MCF 10A (cell line): Measurements from ENCODE around the gene DDX3X. TPM values are rescaled to one million over a fixed set of nuclear protein-coding genes. Genes with fewer than 3 reads are reported as not detected.

Experiments used
- BruUV-seq: library from RNA; stranded (reverse); fragments of 400-500 nt; replicated peaks from 2 replicates; lab custom pipeline; 2021; lab: Mats Ljungman, UMichigan
- CTCF ChIA-PET: fragments of 300-600 bp; sonication (Branson Sonifier 250); formaldehyde crosslinking; extraction: SDS; loops from one replicate; lab custom pipeline; 2021; ENCODE audit warnings: antibody characterized with exemption, inconsistent platforms; lab: Yijun Ruan, JAX
- POLR2A ChIA-PET: fragments of 300-600, 350-650 bp; sonication (Branson Sonifier 250); formaldehyde crosslinking; extraction: SDS; loops from one replicate; lab custom pipeline; 2020; ENCODE audit warnings: antibody characterized with exemption, inconsistent platforms; lab: Yijun Ruan, JAX
- DNase-seq: peaks from one replicate; pipeline ENCODE4 v3.0.0-alpha.2; 2018; ENCODE audit not compliant: unreplicated experiment
- H3K27ac Mint-ChIP-seq: one replicate; pipeline ENCODE4 v1.8.0; 2022; ENCODE audit warnings: mild to moderate bottlenecking, low read depth, mixed read lengths; ENCODE audit not compliant: unreplicated experiment
- H3K27me3 Mint-ChIP-seq: one replicate; pipeline ENCODE4 v1.8.0; 2022; ENCODE audit warnings: mixed read lengths; ENCODE audit not compliant: insufficient read depth, unreplicated experiment
- H3K36me3 Mint-ChIP-seq: one replicate; pipeline ENCODE4 v1.8.0; 2022; ENCODE audit warnings: mild to moderate bottlenecking, moderate library complexity, mixed read lengths; ENCODE audit not compliant: insufficient read depth, unreplicated experiment
- H3K4me1 Mint-ChIP-seq: one replicate; pipeline ENCODE4 v1.8.0; 2022; ENCODE audit warnings: mixed read lengths; ENCODE audit not compliant: insufficient read depth, unreplicated experiment
- H3K4me3 Mint-ChIP-seq: one replicate; pipeline ENCODE4 v1.8.0; 2022; ENCODE audit warnings: mild to moderate bottlenecking, moderate library complexity, mixed read lengths; ENCODE audit not compliant: unreplicated experiment
- H3K9me3 Mint-ChIP-seq: one replicate; pipeline ENCODE4 v1.8.0; 2022; ENCODE audit warnings: mixed read lengths; ENCODE audit not compliant: unreplicated experiment
- CTCF ChIP-seq: fragments of 200-600 bp; IDR thresholded peaks from one replicate; pipeline ENCODE4 v1.8.0; 2022; ENCODE audit warnings: antibody characterized with exemption, mild to moderate bottlenecking; ENCODE audit not compliant: unreplicated experiment
- intact Hi-C: fragments of 100-400 bp; cut with micrococcal nuclease; formaldehyde crosslinking; loops from 2 replicates; pipeline ENCODE4 v1.14.1; 2022
- total RNA-seq: library from RNA; stranded (reverse); gene quantifications from 2 replicates; pipeline ENCODE4 v1.2.3, GENCODE V29; 2022

DDX3X gene
- total RNA-seq, 1 experiment from 2014 or later, result 290 TPM

- no peaks in the 10 kb centered on the region for H3K36me3 Mint-ChIP-seq
- no TSS peak for BruUV-seq
- POLR2A ChIA-PET, result interaction anchor here (1.2 to 2.0 kb wide), 2 partner anchors 31 to 33 kb away, joined by 4 to 6 read pairs; no protein-coding TSS in a partner anchor
- H3K4me1 Mint-ChIP-seq, result peaks cover 13% of the 10 kb centered on the region
- peaks cover 26% of the 10 kb centered on the region for H3K27me3 Mint-ChIP-seq
- H3K27ac Mint-ChIP-seq, result no peak overlapping the region
- intact Hi-C loops, result no loop called here
- TF ChIP-seq CTCF, result no peak
- H3K4me3 Mint-ChIP-seq, result no peak overlapping the region
- CTCF ChIA-PET, result interaction anchor here (0.6 kb wide), 2 partner anchors 18 to 77 kb away, joined by 3 read pairs; no protein-coding TSS in a partner anchor
- no peaks in the 10 kb centered on the region for H3K9me3 Mint-ChIP-seq
- peak; percentile 30 for DNase-seq
These were observed 31.6 kb upstream of the DDX3X start for GRCh38 chrX:41302370-41302769.

- peaks cover 13% of the 10 kb centered on the region for H3K4me1 Mint-ChIP-seq
- ChIA-PET POLR2A (interaction anchor here (1.2 to 2.0 kb wide), 2 partner anchors 30 to 32 kb away, joined by 4 to 6 read pairs; no protein-coding TSS in a partner anchor), CTCF (interaction anchor here (0.7 to 0.9 kb wide), 3 partner anchors 33 to 188 kb away, joined by 3 read pairs; no protein-coding TSS in a partner anchor)
- no peaks in the 10 kb centered on the region for H3K36me3 Mint-ChIP-seq
- H3K27ac Mint-ChIP-seq, result no peak overlapping the region
- BruUV-seq, result no TSS peak
- DNase-seq, result no peak
- H3K9me3 Mint-ChIP-seq, result no peaks in the 10 kb centered on the region
- peaks cover 19% of the 10 kb centered on the region for H3K27me3 Mint-ChIP-seq
- H3K4me3 Mint-ChIP-seq, result no peak overlapping the region
- TF ChIP-seq CTCF, result no peak
- intact Hi-C loops, result no loop called here
These were observed 30.9 kb upstream of the DDX3X start for GRCh38 chrX:41303013-41303412.

GRCh38 chrX:41304178-41304577 lies 29.8 kb upstream of the DDX3X start:
- peaks cover 12% of the 10 kb centered on the region for H3K27me3 Mint-ChIP-seq
- DNase-seq, result no peak
- no peak for TF ChIP-seq CTCF
- H3K4me1 Mint-ChIP-seq, result peaks cover 13% of the 10 kb centered on the region
- POLR2A ChIA-PET, result no interaction called here
- no peaks in the 10 kb centered on the region for H3K36me3 Mint-ChIP-seq
- H3K4me3 Mint-ChIP-seq, result no peak overlapping the region
- BruUV-seq, result no TSS peak
- intact Hi-C loops, result no loop called here
- H3K9me3 Mint-ChIP-seq, result no peaks in the 10 kb centered on the region
- H3K27ac Mint-ChIP-seq, result no peak overlapping the region
- CTCF ChIA-PET, result no interaction called here

GRCh38 chrX:41308884-41309647 lies 24.9 kb upstream of the DDX3X start:
- intact Hi-C loops, result no loop called here
- Mint-ChIP-seq H3K36me3 (no peaks in the 10 kb centered on the region), H3K9me3 (no peaks in the 10 kb centered on the region), H3K27ac (no peak overlapping the region), H3K27me3 (peaks cover 11% of the 10 kb centered on the region), H3K4me3 (no peak overlapping the region), H3K4me1 (no peaks in the 10 kb centered on the region)
- ChIA-PET POLR2A (no interaction called here), CTCF (no interaction called here)
- DNase-seq, result no peak
- no peak for TF ChIP-seq CTCF
- BruUV-seq, result no TSS peak
